ENCODE results near the gene GALM. TPM values are rescaled to one million over a fixed set of nuclear protein-coding genes. Genes with fewer than 3 reads are reported as not detected.

GALM gene
- polyA plus RNA-seq, 3 donors = 3.0 to 3.6 (median 3.1) TPM

DNA sequence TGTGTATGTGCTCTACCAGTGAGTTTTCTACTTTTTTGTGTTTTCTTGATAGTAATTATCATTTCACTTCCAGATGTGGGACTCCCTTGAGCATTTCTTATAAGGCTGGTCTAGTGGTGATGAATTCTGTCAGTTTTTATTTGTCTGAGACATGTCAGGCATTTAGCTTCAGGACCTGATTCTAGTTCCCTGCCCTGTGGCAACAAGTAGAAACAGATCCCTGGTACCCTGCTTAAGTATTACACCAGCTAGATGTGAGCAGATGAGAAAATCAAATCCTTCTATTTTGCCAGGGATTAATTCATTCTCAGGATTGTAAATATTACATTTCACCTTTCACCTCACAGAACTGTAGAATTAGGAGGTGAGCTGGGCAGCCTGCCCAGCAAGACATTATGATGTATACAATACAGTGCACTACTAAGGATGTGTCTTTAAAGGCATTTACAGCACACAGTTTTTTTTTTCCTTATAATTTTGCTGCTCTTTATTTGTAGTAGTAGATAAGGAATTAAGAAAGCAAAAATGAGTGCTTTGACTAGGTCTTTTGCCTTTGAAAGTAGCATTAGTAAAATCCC, 35.1 kb downstream of the GALM start:
- Mint-ChIP-seq H3K4me3 (no peak overlapping the region), H3K27me3 (ENCODE audit: low read depth in 3 of 3) (peaks cover 0 to 1% (median 0%) of the 10 kb centered on the region in 3 donors), H3K4me1 (no peaks in the 10 kb centered on the region), H3K27ac (no peak overlapping the region), H3K9me3 (peaks cover 0 to 2% (median 0%) of the 10 kb centered on the region in 7 donors), H3K36me3 (peaks cover 18 to 22% of the 10 kb centered on the region in 2 donors)
- H3K4me1 ChIP-seq (ENCODE audit: control insufficient read depth in 1 of 2, insufficient read depth in 2 of 2, low read length in 2 of 2) = no peaks in the 10 kb centered on the region
- no peak overlapping the region for H3K4me3 ChIP-seq (replicated peaks in 1 of 3; ENCODE audit: low read depth in 2 of 3, low read length in 3 of 3)
- no peak overlapping the region for H3K27ac ChIP-seq (ENCODE audit: low read depth in 1 of 2, low read length in 2 of 2)
- H4K20me1 ChIP-seq (ENCODE audit: insufficient read depth, low read length) = no peaks in the 10 kb centered on the region
- H3K79me2 ChIP-seq (ENCODE audit: insufficient read depth, low read length) = no peaks in the 10 kb centered on the region
- H2AFZ ChIP-seq (ENCODE audit: insufficient read depth, low read depth, low read length, poor library complexity, severe bottlenecking) = no peak overlapping the region
- intact Hi-C loops (cut with micrococcal nuclease) = no loop called here
- TF ChIP-seq, protein P1, sequence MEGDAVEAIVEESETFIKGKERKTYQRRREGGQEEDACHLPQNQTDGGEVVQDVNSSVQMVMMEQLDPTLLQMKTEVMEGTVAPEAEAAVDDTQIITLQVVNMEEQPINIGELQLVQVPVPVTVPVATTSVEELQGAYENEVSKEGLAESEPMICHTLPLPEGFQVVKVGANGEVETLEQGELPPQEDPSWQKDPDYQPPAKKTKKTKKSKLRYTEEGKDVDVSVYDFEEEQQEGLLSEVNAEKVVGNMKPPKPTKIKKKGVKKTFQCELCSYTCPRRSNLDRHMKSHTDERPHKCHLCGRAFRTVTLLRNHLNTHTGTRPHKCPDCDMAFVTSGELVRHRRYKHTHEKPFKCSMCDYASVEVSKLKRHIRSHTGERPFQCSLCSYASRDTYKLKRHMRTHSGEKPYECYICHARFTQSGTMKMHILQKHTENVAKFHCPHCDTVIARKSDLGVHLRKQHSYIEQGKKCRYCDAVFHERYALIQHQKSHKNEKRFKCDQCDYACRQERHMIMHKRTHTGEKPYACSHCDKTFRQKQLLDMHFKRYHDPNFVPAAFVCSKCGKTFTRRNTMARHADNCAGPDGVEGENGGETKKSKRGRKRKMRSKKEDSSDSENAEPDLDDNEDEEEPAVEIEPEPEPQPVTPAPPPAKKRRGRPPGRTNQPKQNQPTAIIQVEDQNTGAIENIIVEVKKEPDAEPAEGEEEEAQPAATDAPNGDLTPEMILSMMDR (IDR thresholded peaks at IDR 0.05) = no peak
- H3K9me3 ChIP-seq (replicated peaks in 1 of 2; ENCODE audit: control insufficient read depth in 1 of 2, insufficient read depth in 1 of 2, low read length in 2 of 2) = no peaks in the 10 kb centered on the region
- no peak overlapping the region for H3K4me2 ChIP-seq (replicated peaks; ENCODE audit: extremely low read depth, low read length, poor library complexity, severe bottlenecking)
- DNase-seq = no peak
- no peaks in the 10 kb centered on the region for H3K36me3 ChIP-seq (replicated peaks in 1 of 2; ENCODE audit: control insufficient read depth in 1 of 2, insufficient read depth in 2 of 2, low read length in 2 of 2)
- no peaks in the 10 kb centered on the region for H3K27me3 ChIP-seq (ENCODE audit: control insufficient read depth in 2 of 2, insufficient read depth in 2 of 2, low read length in 2 of 2)
- H3K9ac ChIP-seq (ENCODE audit: insufficient read depth, low read length, poor library complexity, severe bottlenecking) = no peak overlapping the region

DNA sequence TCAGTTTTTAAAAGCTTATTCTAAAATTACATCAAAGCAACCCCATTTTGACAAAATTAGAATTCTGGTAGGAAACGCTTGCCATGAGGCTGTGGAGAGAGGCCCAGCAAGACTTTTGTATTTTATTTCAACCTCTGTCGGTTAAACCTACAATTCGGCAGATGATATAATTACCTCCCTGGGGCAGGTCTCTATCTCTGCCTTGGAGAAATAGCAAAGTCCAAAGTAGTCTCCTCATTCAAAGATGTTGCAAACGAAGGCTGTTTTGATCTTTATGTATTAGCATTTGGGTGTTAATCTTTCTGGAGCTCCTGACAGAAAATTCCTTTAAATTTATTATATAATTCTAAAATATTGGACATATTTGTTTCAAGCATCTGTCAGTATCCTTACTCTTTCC, 35.6 kb downstream of the GALM start:
- H2AFZ ChIP-seq (ENCODE audit: insufficient read depth, low read depth, low read length, poor library complexity, severe bottlenecking) = no peak overlapping the region
- TF ChIP-seq, protein P1 (IDR thresholded peaks at IDR 0.05) = no peak
- no peaks in the 10 kb centered on the region for H3K9me3 ChIP-seq (replicated peaks in 1 of 2; ENCODE audit: control insufficient read depth in 1 of 2, insufficient read depth in 1 of 2, low read length in 2 of 2)
- no peak overlapping the region for H3K27ac Mint-ChIP-seq
- peaks cover 16 to 20% of the 10 kb centered on the region in 2 donors for H3K36me3 Mint-ChIP-seq
- H3K4me1 ChIP-seq (ENCODE audit: control insufficient read depth in 1 of 2, insufficient read depth in 2 of 2, low read length in 2 of 2) = no peaks in the 10 kb centered on the region
- H3K4me2 ChIP-seq (replicated peaks; ENCODE audit: extremely low read depth, low read length, poor library complexity, severe bottlenecking) = no peak overlapping the region
- peaks cover 0 to 2% (median 0%) of the 10 kb centered on the region in 7 donors for H3K9me3 Mint-ChIP-seq
- H3K27me3 ChIP-seq (ENCODE audit: control insufficient read depth in 2 of 2, insufficient read depth in 2 of 2, low read length in 2 of 2) = no peaks in the 10 kb centered on the region
- no peak overlapping the region for H3K4me3 Mint-ChIP-seq
- H3K4me3 ChIP-seq (replicated peaks in 1 of 3; ENCODE audit: low read depth in 2 of 3, low read length in 3 of 3) = no peak overlapping the region
- WGBS (ENCODE audit: insufficient coverage) = no CpG with 5 or more reads among the region's 4 CpGs
- no peak overlapping the region for H3K9ac ChIP-seq (ENCODE audit: insufficient read depth, low read length, poor library complexity, severe bottlenecking)
- H4K20me1 ChIP-seq (ENCODE audit: insufficient read depth, low read length) = no peaks in the 10 kb centered on the region
- no peak for DNase-seq
- no peaks in the 10 kb centered on the region for H3K79me2 ChIP-seq (ENCODE audit: insufficient read depth, low read length)
- H3K27ac ChIP-seq (ENCODE audit: low read depth in 1 of 2, low read length in 2 of 2) = no peak overlapping the region
- H3K36me3 ChIP-seq (replicated peaks in 1 of 2; ENCODE audit: control insufficient read depth in 1 of 2, insufficient read depth in 2 of 2, low read length in 2 of 2) = no peaks in the 10 kb centered on the region
- no peaks in the 10 kb centered on the region for H3K4me1 Mint-ChIP-seq
- intact Hi-C loops (cut with micrococcal nuclease) = no loop called here
- peaks cover 0 to 1% (median 0%) of the 10 kb centered on the region in 3 donors for H3K27me3 Mint-ChIP-seq (ENCODE audit: low read depth in 3 of 3)

Data from CD14-positive monocyte (primary cell).